ENCODE data around the gene NAA60. TPM values are rescaled to one million over a fixed set of nuclear protein-coding genes. Genes with fewer than 3 reads are reported as not detected.

Gene NAA60
- total and polyA plus RNA-seq, 9 donors = 16.6 to 106 (median 40.8) TPM

DNA sequence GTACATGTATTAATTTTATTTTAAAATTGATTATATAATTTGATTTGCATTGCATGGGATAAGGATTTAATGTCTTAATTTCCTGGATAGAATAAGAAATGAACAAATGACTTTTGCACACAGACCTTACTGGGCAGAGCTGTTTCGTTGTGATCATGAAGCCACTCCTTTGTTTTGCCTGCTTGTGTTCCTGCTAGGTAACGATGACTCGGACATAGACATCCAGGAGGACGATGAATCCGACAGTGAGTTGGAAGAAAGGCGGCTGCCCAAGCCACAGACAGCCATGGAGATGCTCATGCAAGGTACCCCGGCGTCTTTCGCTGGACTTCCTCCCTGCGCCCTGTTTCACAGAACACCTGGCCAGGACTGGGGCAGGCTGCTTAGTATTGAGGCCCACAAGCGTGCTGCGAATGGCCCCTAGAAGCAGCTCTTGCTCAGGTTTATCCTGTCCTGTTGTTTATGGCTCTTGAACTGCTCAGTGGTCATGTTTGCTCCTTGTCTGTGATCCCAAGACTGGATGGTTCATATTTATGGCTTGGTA, 87.0 kb downstream of the NAA60 start:
- Histone ChIP-seq H3K36me3 (no peaks in the 10 kb centered on the region), H3K4me3 (no peak overlapping the region), H3K4me1 (ENCODE audit: insufficient read depth) (no peaks in the 10 kb centered on the region), H3K9me3 (no peaks in the 10 kb centered on the region), H3K27me3 (no peaks in the 10 kb centered on the region), H3K27ac (no peak overlapping the region)
- DNase-seq = no peak
- TF ChIP-seq EP300 (IDR thresholded peaks at IDR 0.05) = no peak
- intact Hi-C loops (cut with DNase I) = no loop called here
- 95 to 97% (median 96%) methylated on average over 12 of the region's 12 CpGs for WGBS, 3 donors

DNA sequence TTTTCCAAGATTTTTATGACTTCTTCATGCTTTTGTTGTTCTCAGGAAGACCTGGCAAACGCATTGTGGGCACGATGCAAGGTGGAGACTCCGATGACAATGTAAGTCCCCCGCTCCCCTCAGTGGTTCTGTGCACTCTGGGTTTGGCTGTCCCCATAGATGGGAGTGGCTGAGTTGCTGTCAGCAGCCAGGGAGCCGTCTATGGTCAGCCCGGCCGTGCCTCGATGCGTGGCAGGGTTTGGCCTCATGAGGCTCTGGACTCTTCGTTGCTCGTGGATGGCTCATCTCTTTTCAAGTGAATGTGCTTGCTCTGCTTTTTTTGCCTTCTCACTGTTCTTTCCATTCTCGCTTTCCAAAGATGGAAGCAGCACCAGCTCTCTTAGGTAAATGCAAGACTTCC, 89.3 kb downstream of the NAA60 start:
- Histone ChIP-seq H3K9me3 (no peaks in the 10 kb centered on the region), H3K4me1 (ENCODE audit: insufficient read depth) (no peaks in the 10 kb centered on the region), H3K27me3 (no peaks in the 10 kb centered on the region), H3K4me3 (no peak overlapping the region), H3K36me3 (no peaks in the 10 kb centered on the region), H3K27ac (no peak overlapping the region)
- no peak for DNase-seq
- TF ChIP-seq EP300 (IDR thresholded peaks at IDR 0.05) (no peak), POLR2A (IDR thresholded peaks at IDR 0.05) (no peak)
- TF ChIP-seq, protein P1, sequence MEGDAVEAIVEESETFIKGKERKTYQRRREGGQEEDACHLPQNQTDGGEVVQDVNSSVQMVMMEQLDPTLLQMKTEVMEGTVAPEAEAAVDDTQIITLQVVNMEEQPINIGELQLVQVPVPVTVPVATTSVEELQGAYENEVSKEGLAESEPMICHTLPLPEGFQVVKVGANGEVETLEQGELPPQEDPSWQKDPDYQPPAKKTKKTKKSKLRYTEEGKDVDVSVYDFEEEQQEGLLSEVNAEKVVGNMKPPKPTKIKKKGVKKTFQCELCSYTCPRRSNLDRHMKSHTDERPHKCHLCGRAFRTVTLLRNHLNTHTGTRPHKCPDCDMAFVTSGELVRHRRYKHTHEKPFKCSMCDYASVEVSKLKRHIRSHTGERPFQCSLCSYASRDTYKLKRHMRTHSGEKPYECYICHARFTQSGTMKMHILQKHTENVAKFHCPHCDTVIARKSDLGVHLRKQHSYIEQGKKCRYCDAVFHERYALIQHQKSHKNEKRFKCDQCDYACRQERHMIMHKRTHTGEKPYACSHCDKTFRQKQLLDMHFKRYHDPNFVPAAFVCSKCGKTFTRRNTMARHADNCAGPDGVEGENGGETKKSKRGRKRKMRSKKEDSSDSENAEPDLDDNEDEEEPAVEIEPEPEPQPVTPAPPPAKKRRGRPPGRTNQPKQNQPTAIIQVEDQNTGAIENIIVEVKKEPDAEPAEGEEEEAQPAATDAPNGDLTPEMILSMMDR (IDR thresholded peaks at IDR 0.05) = no peak
- intact Hi-C loops (cut with DNase I) = no loop called here
- WGBS, 3 donors = 92 to 95% (median 94%) methylated on average over 12 of the region's 12 CpGs

DNA sequence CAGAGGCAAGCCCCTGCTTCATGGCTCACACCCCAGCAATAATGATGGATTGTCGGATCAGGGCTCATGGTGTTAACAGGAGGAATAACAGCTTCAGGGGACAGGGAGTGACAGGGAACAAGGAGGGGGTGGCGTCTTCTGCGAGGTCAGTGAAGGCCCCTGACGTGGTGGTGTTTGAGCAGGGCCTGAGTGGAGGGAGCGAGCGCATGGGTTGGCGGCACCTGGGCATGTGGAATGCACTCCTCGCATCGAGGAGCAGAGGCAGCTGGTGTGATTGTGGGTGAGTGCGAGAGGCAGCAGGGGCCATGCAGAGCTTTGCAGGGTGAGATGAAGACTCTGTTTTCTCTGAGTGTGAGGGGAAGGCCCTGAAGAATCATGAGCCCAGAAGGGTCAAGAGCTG, 90.6 kb downstream of the NAA60 start:
- no peak overlapping the region for H3K4me3 ChIP-seq
- H3K27me3 ChIP-seq = no peaks in the 10 kb centered on the region
- H3K4me1 ChIP-seq (ENCODE audit: insufficient read depth) = no peaks in the 10 kb centered on the region
- 92 to 95% (median 94%) methylated on average over 10 of the region's 10 CpGs for WGBS, 3 donors
- no peaks in the 10 kb centered on the region for H3K36me3 ChIP-seq
- no peaks in the 10 kb centered on the region for H3K9me3 ChIP-seq
- intact Hi-C loops (cut with DNase I) = no loop called here
- no peak overlapping the region for H3K27ac ChIP-seq
- no peak for DNase-seq
- TF ChIP-seq, protein P1 (IDR thresholded peaks at IDR 0.05) = no peak
- no peak for TF ChIP-seq POLR2A (IDR thresholded peaks at IDR 0.05)
- TF ChIP-seq EP300 (IDR thresholded peaks at IDR 0.05) = no peak

DNA sequence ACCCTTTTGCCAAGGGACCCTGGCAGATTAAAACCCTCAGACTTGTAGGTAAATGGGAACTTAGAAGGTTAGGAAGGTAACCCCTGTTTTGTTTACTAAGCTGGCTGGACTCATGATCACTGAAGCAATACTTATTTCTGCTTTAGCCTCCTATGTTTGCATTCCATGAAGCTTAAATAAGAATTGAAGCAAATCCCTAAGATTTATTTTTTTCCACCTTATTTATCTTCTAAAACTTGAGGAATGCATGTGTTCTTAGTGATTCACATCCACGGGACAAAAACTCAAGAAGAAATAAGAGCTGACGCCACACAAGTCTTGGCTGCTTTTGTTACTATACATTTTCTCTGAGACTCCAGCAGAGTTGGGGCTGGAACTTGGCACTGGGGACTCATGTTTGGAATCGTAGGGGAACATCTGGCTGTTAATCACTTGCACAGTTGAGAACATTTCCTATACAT, 92.8 kb downstream of the NAA60 start:
- Histone ChIP-seq H3K27ac (no peak overlapping the region), H3K9me3 (no peaks in the 10 kb centered on the region), H3K4me1 (ENCODE audit: insufficient read depth) (no peaks in the 10 kb centered on the region), H3K27me3 (no peaks in the 10 kb centered on the region), H3K36me3 (no peaks in the 10 kb centered on the region), H3K4me3 (no peak overlapping the region)
- no peak for DNase-seq
- intact Hi-C loops (cut with DNase I) = no loop called here
- WGBS, 3 donors = 7 to 16% (median 11%) methylated on average over 3 of the region's 3 CpGs
- TF ChIP-seq EP300 (IDR thresholded peaks at IDR 0.05) (no peak), POLR2A (IDR thresholded peaks at IDR 0.05) (no peak)
- TF ChIP-seq, protein P1 (IDR thresholded peaks at IDR 0.05) = no peak

Small RNA genes lying within 50 kb of the gene (microRNA-seq; reads per million reads assigned to microRNA genes)
- 0 reads per million in 3 donors for gene MIR6126

Small RNA genes lying within 50 kb of the gene (small RNA-seq; reads per million reads assigned to genes)
- not detected for gene MIR6126

Other genes with a start within 250 kb of the NAA60 start
- gene ZNF200, start 208.5 kb upstream of the NAA60 start, total RNA-seq = 1 to 10 TPM; 7.3 to 9.2 (median 7.5) TPM
- gene ZNF200, start 208.5 kb upstream of the NAA60 start, polyA plus RNA-seq = 1 to 10 TPM; 4.8 to 8.3 TPM
- under 1 TPM; 0.20 to 0.84 (median 0.46) TPM for gene MEFV, start 187.0 kb upstream of the NAA60 start, total RNA-seq
- gene MEFV, start 187.0 kb upstream of the NAA60 start, polyA plus RNA-seq = under 1 TPM; 0.11 to 0.53 TPM
- 10 to 100 TPM; 32.1 to 46.1 (median 35.8) TPM for gene ZNF263, start 160.2 kb upstream of the NAA60 start, total RNA-seq
- 10 to 100 TPM; 31.2 to 33.2 TPM for gene ZNF263, start 160.2 kb upstream of the NAA60 start, polyA plus RNA-seq
- 10 to 100 TPM in 5 of 7 donors, 1 to 10 TPM in 2; 5.2 to 16.1 (median 13.7) TPM for gene TIGD7, start 138.2 kb upstream of the NAA60 start, total RNA-seq
- gene TIGD7, start 138.2 kb upstream of the NAA60 start, polyA plus RNA-seq = 10 to 100 TPM; 10.8 to 10.9 TPM
- 10 to 100 TPM; 17.5 to 50.1 (median 34.3) TPM for gene ZNF75A, start 138.2 kb upstream of the NAA60 start, total RNA-seq
- 10 to 100 TPM; 20.6 to 26.3 TPM for gene ZNF75A, start 138.2 kb upstream of the NAA60 start, polyA plus RNA-seq
- under 1 TPM in 6 of 7 donors, not detected in 1; 0.20 to 0.50 (median 0.33) TPM for gene OR2C1, start 87.8 kb upstream of the NAA60 start, total RNA-seq
- under 1 TPM; 0.06 to 0.30 TPM for gene OR2C1, start 87.8 kb upstream of the NAA60 start, polyA plus RNA-seq
- gene ZSCAN32, start 42.7 kb upstream of the NAA60 start, total RNA-seq = 10 to 100 TPM in 1 of 7 donors, 1 to 10 TPM in 6; 8.0 to 11.9 (median 8.9) TPM
- 10 to 100 TPM in 1 of 2 donors, 1 to 10 TPM in 1; 8.8 to 15.4 TPM for gene ZSCAN32, start 42.7 kb upstream of the NAA60 start, polyA plus RNA-seq
- gene ZNF174, start 42.5 kb upstream of the NAA60 start, total RNA-seq = 10 to 100 TPM; 10.5 to 17.4 (median 15.1) TPM
- gene ZNF174, start 42.5 kb upstream of the NAA60 start, polyA plus RNA-seq = 10 to 100 TPM; 10.9 to 22.2 TPM
- 1 to 10 TPM; 1.8 to 3.8 (median 3.0) TPM for gene ZNF597, start 176 bp upstream of the NAA60 start, total RNA-seq
- 1 to 10 TPM; 1.6 to 3.8 TPM for gene ZNF597, start 176 bp upstream of the NAA60 start, polyA plus RNA-seq
- gene C16orf90, start 51.8 kb downstream of the NAA60 start, total RNA-seq = not detected
- gene C16orf90, start 51.8 kb downstream of the NAA60 start, polyA plus RNA-seq = not detected
- gene CLUAP1, start 57.3 kb downstream of the NAA60 start, total RNA-seq = 10 to 100 TPM; 21.1 to 43.4 (median 37.5) TPM
- 10 to 100 TPM; 20.0 to 51.8 TPM for gene CLUAP1, start 57.3 kb downstream of the NAA60 start, polyA plus RNA-seq
- gene NLRC3, start 133.7 kb downstream of the NAA60 start, total RNA-seq = 1 to 10 TPM in 1 of 7 donors, under 1 TPM in 6; 0.10 to 1.3 (median 0.23) TPM
- gene NLRC3, start 133.7 kb downstream of the NAA60 start, polyA plus RNA-seq = under 1 TPM; 0.17 to 0.77 TPM
- gene SLX4, start 167.9 kb downstream of the NAA60 start, total RNA-seq = 1 to 10 TPM; 2.3 to 4.9 (median 3.3) TPM
- gene SLX4, start 167.9 kb downstream of the NAA60 start, polyA plus RNA-seq = 1 to 10 TPM; 1.7 to 2.7 TPM
- 10 to 100 TPM; 10.9 to 17.0 (median 13.4) TPM for gene DNASE1, start 211.0 kb downstream of the NAA60 start, total RNA-seq
- gene DNASE1, start 211.0 kb downstream of the NAA60 start, polyA plus RNA-seq = 1 to 10 TPM; 5.8 to 7.5 TPM